HepG2 (cell line): Measurements from ENCODE around the gene HCFC2. TPM values are rescaled to one million over a fixed set of nuclear protein-coding genes. Genes with fewer than 3 reads are reported as not detected.

ENCODE experiments used
- ATAC-seq: fragments of 200-7000 bp; cut with Tn5 transposase; 3 replicates; pipeline ENCODE4 v1.9.1; 2020; ENCODE audit warnings: mild to moderate bottlenecking, moderate library complexity
- BruUV-seq: library from RNA; stranded (reverse); fragments of 400-500 nt; replicated peaks from 2 replicates; lab custom pipeline; 2021; lab: Mats Ljungman, UMichigan
- CTCF ChIA-PET: fragments of 300-600 bp; formaldehyde crosslinking; extraction: SDS; loops from one replicate; lab custom pipeline; 2021; ENCODE audit warnings: low total read pairs, inconsistent platforms, low intra/inter-chr PET ratio; lab: Yijun Ruan, JAX
- POLR2A ChIA-PET: fragments of 350-600 bp; sonication (Branson Sonifier 250); formaldehyde crosslinking; loops from one replicate; lab custom pipeline; 2020; ENCODE audit warnings: antibody characterized with exemption, inconsistent platforms; lab: Yijun Ruan, JAX
- DNase-seq: peaks from one replicate; pipeline ENCODE4 v3.0.0-alpha.2; 2015; ENCODE audit warnings: low spot score
- FAIRE-seq: peaks from 3 replicates; lab custom pipeline; 2011; peaks lifted over from hg19 to GRCh38; lab: Jason Lieb, UNC
- H2AFZ ChIP-seq: one replicate; pipeline ENCODE4 v1.6.1; 2011; ENCODE audit warnings: low read length, inconsistent platforms
- H3K27ac ChIP-seq: fragments of 300-600 bp; 3 replicates; pipeline ENCODE4 v1.8.0; 2011; ENCODE audit warnings: mixed run types, mild to moderate bottlenecking, mixed read lengths, low read length, inconsistent platforms; ENCODE audit not compliant: insufficient read depth; ENCODE audit errors: extremely low read length
- H3K27me3 ChIP-seq, 2 experiments: fragments of 200-600 bp in 1 of 2; 2 replicates in 1 of 2; 3 replicates in 1 of 2; pipeline versions ENCODE4 v1.6.0 to v1.8.0; 2011; ENCODE audit warnings: low read length in 2 of 2, mild to moderate bottlenecking in 2 of 2, moderate library complexity in 2 of 2, inconsistent platforms in 1 of 2; ENCODE audit not compliant: insufficient read depth in 2 of 2, control insufficient read depth in 1 of 2
- H3K36me3 ChIP-seq, 2 experiments: fragments of 200-600 bp in 1 of 2; replicated peaks in 1 of 2; 2 replicates in 1 of 2; 3 replicates in 1 of 2; pipeline versions ENCODE4 v1.5.1 to v1.8.0; 2011; ENCODE audit warnings: low read length in 2 of 2, inconsistent platforms in 1 of 2; ENCODE audit not compliant: insufficient read depth in 2 of 2, control insufficient read depth in 1 of 2
- H3K4me1 ChIP-seq: 2 replicates; pipeline ENCODE4 v1.5.1; 2012; ENCODE audit warnings: low read length, inconsistent platforms; ENCODE audit not compliant: insufficient read depth
- H3K4me2 ChIP-seq: 2 replicates; pipeline ENCODE4 v1.6.0; 2011; ENCODE audit warnings: low read depth, low read length, inconsistent platforms
- H3K4me3 ChIP-seq, 3 experiments: fragments of 200-600 bp in 1 of 3; sonication (generic), shearing (Covaris generic) in 1 of 3; replicated peaks in 1 of 3; 2 replicates each; pipeline ENCODE4 v1.5.1; 2011 to 2016; ENCODE audit warnings: low read length in 3 of 3, inconsistent platforms in 2 of 3, low read depth in 2 of 3, mild to moderate bottlenecking in 2 of 3, control low read depth in 1 of 3, mixed read lengths in 1 of 3; ENCODE audit not compliant: insufficient read depth in 1 of 3
- H3K79me2 ChIP-seq: one replicate; pipeline ENCODE4 v1.6.1; 2011; ENCODE audit warnings: low read length, inconsistent platforms; ENCODE audit not compliant: insufficient read depth
- H3K9ac ChIP-seq: 2 replicates; pipeline ENCODE4 v1.6.0; 2011; ENCODE audit warnings: mild to moderate bottlenecking, low read depth, low read length, inconsistent platforms; ENCODE audit not compliant: insufficient read depth
- H3K9me3 ChIP-seq: 2 replicates; pipeline ENCODE4 v1.5.1; 2012; ENCODE audit warnings: mild to moderate bottlenecking, low read length
- H4K20me1 ChIP-seq: 2 replicates; pipeline ENCODE4 v1.6.0; 2011; ENCODE audit warnings: inconsistent platforms, mild to moderate bottlenecking, low read length, moderate library complexity; ENCODE audit not compliant: insufficient read depth
- AFF4 ChIP-seq: sonication (generic); formaldehyde crosslinking; IDR thresholded peaks from 2 replicates; pipeline ENCODE4 v1.4.0; 2020; ENCODE audit warnings: missing genetic modification reagents
- FOSL2 ChIP-seq: sonication (generic); formaldehyde crosslinking; IDR thresholded peaks from 2 replicates; pipeline ENCODE4 v1.4.0; 2020; ENCODE audit warnings: missing genetic modification reagents
- KLF6 ChIP-seq: IDR thresholded peaks from 2 replicates; pipeline ENCODE4 v1.8.0; 2016; ENCODE audit warnings: missing biosample characterization, missing genetic modification reagents
- TCF7 ChIP-seq: sonication (generic); IDR thresholded peaks from 2 replicates; pipeline ENCODE4 v1.6.1; 2016; ENCODE audit warnings: antibody characterized with exemption, low read depth
- ZBTB33 ChIP-seq: sonication (generic); formaldehyde crosslinking; IDR thresholded peaks from 2 replicates; pipeline ENCODE4 v1.4.0; 2020; ENCODE audit warnings: missing genetic modification reagents
- ZNF510 ChIP-seq: sonication (generic); formaldehyde crosslinking; IDR thresholded peaks from 2 replicates; pipeline ENCODE4 v1.4.0; 2020; ENCODE audit warnings: low read depth, mild to moderate bottlenecking, missing genetic modification reagents
- ZNF740 ChIP-seq: sonication (generic); formaldehyde crosslinking; IDR thresholded peaks from 2 replicates; pipeline ENCODE4 v1.4.0; 2020; ENCODE audit warnings: missing genetic modification reagents
- WGBS: methylation state at CpG from one replicate; pipeline ENCODE4 v1.1.6; 2017; ENCODE audit warnings: low lambda C conversion rate; 5-methylcytosine and 5-hydroxymethylcytosine counted together
- in situ Hi-C: cut with HindIII; loops from 2 replicates; pipeline ENCODE4 v1.10.0; 2017; ENCODE audit warnings: low pct_unique_long_range_greater_than_20kb; ENCODE audit not compliant: extremely low pct_ligation_motif_present
- intact Hi-C: fragments of 100-400 bp; cut with micrococcal nuclease; formaldehyde crosslinking; loops from one replicate; pipeline ENCODE4 v1.10.0; 2022; ENCODE audit not compliant: unreplicated experiment
- polyA plus RNA-seq, 8 experiments: library from polyadenylated mRNA; depleted of rRNA in 3 of 8; stranded (reverse) in 7 of 8; unstranded in 1 of 8; fragments of >200 nt; fragmentation: Illumina TruSeq in 4 of 8; extraction: Trizol in 4 of 8; gene quantifications; 2 replicates each; pipeline versions ENCODE4 v1.2.1 to v1.2.3, GENCODE V29; 2011 to 2016; ENCODE audit warnings: low read depth in 4 of 8, missing spikeins in 1 of 8, mixed read lengths in 1 of 8; ENCODE audit not compliant: insufficient read depth in 1 of 8
- total RNA-seq, 5 experiments: library from RNA; depleted of rRNA; stranded (reverse); fragments of >200 nt; fragmentation: Illumina TruSeq; extraction: Trizol; gene quantifications; 2 replicates each; pipeline ENCODE4 v1.2.3, GENCODE V29; 2016; ENCODE audit warnings: low read depth in 1 of 5

The HCFC2 gene
- total and polyA plus RNA-seq, 2 of the 13 experiments (the other 11 are each of a cell fraction or from before 2014, with no cell fraction given) = 3.7 to 4.9 TPM

GRCh38 chr12:104058802-104059201, 5.5 kb upstream of the HCFC2 start:
- Histone ChIP-seq H4K20me1 (no peaks in the 10 kb centered on the region), H3K79me2 (no peaks in the 10 kb centered on the region), H3K4me1 (peaks cover 6% of the 10 kb centered on the region; the same call in 1 of the 2 replicates), H3K4me2 (no peak overlapping the region), H3K27me3 (no peaks in the 10 kb centered on the region; a peak in 1 of 5 replicates), H3K4me3 (no peak overlapping the region), H3K9ac (no peak overlapping the region), H3K9me3 (no peaks in the 10 kb centered on the region), H3K27ac (no peak overlapping the region), H2AFZ (no peak overlapping the region), H3K36me3 (no peaks in the 10 kb centered on the region)
- FAIRE-seq (no peak), ATAC-seq (no peak), DNase-seq (no peak)
- WGBS = 38% methylated on average over 4 of the region's 4 CpGs
- TF ChIP-seq ZNF510 (CRISPR knock-in tag) (no peak), FOSL2 (CRISPR knock-in tag) (peak; percentile 38), ZBTB33 (CRISPR knock-in tag) (peak; percentile 21; the same call in 1 of the 2 replicates)
- in situ Hi-C loops = loop anchor here (5.0 kb wide), 1 partner anchor 48 kb away; no protein-coding TSS in a partner anchor
- POLR2A ChIA-PET = no interaction called here
- intact Hi-C loops = no loop called here
- CTCF ChIA-PET = interaction anchor here (2.9 kb wide), 1 partner anchor 50 kb away, joined by 37 read pairs; no protein-coding TSS in a partner anchor
- no TSS peak for BruUV-seq

GRCh38 chr12:104059963-104060362, 4.4 kb upstream of the HCFC2 start:
- POLR2A ChIA-PET = no interaction called here
- FAIRE-seq (no peak), DNase-seq (no peak), ATAC-seq (no peak)
- Histone ChIP-seq H3K9ac (no peak overlapping the region), H3K79me2 (peaks cover 1% of the 10 kb centered on the region), H3K36me3 (no peaks in the 10 kb centered on the region), H3K4me2 (no peak overlapping the region), H2AFZ (no peak overlapping the region), H3K4me1 (peaks cover 6% of the 10 kb centered on the region; the same call in 1 of the 2 replicates), H3K27me3 (no peaks in the 10 kb centered on the region; a peak in 1 of 5 replicates), H3K9me3 (no peaks in the 10 kb centered on the region), H3K27ac (no peak overlapping the region), H4K20me1 (no peaks in the 10 kb centered on the region), H3K4me3 (no peak overlapping the region)
- CTCF ChIA-PET = interaction anchor here (0.9 kb wide), 1 partner anchor 49 kb away, joined by 3 read pairs; no protein-coding TSS in a partner anchor
- WGBS = 28% methylated on average over 2 of the region's 2 CpGs
- intact Hi-C loops = loop anchor here (10.0 kb wide), 1 partner anchor 835 kb away; no protein-coding TSS in a partner anchor
- in situ Hi-C loops = loop anchor here (5.0 kb wide), 1 partner anchor 47 kb away; no protein-coding TSS in a partner anchor
- BruUV-seq = no TSS peak
- no peak for TF ChIP-seq AFF4 (CRISPR knock-in tag)
- no peak for TF ChIP-seq ZNF740 (CRISPR knock-in tag)
- no peak for TF ChIP-seq KLF6 (CRISPR knock-in tag)
- no peak for TF ChIP-seq TCF7
